CD14-positive monocyte (primary cell): Measurements from ENCODE around the gene SYNM. TPM values are rescaled to one million over a fixed set of nuclear protein-coding genes. Genes with fewer than 3 reads are reported as not detected.

Experiments used
- DNase-seq, 3 donors: peaks; one replicate each; pipeline ENCODE4 v3.0.0-alpha.2; 2011 to 2022
- H2AFZ ChIP-seq: 2 replicates; pipeline ENCODE4 v1.6.0; 2012; ENCODE audit warnings: mild to moderate bottlenecking, low read depth, low read length, inconsistent platforms; ENCODE audit not compliant: insufficient read depth, poor library complexity, severe bottlenecking
- H3K27ac ChIP-seq, 2 donors: 1 replicate in 1 of 2; 2 replicates in 1 of 2; pipeline ENCODE4 v1.5.1; 2012 to 2013; ENCODE audit warnings: low read length in 2 of 2, control low read depth in 1 of 2, inconsistent platforms in 1 of 2, low read depth in 1 of 2, mild to moderate bottlenecking in 1 of 2
- H3K27me3 ChIP-seq, 2 donors: one replicate each; pipeline versions ENCODE4 v1.6.0 to v1.6.1; 2011 to 2013; ENCODE audit warnings: low read length in 2 of 2; ENCODE audit not compliant: control insufficient read depth in 2 of 2, insufficient read depth in 2 of 2
- H3K36me3 ChIP-seq, 2 donors: replicated peaks in 1 of 2; 1 replicate in 1 of 2; 2 replicates in 1 of 2; pipeline versions ENCODE4 v1.5.1 to v1.6.1; 2012 to 2013; ENCODE audit warnings: low read length in 2 of 2, control low read depth in 1 of 2, inconsistent platforms in 1 of 2, mild to moderate bottlenecking in 1 of 2; ENCODE audit not compliant: insufficient read depth in 2 of 2, control insufficient read depth in 1 of 2
- H3K4me1 ChIP-seq, 2 donors: 1 replicate in 1 of 2; 2 replicates in 1 of 2; pipeline versions ENCODE4 v1.5.1 to v1.6.1; 2012 to 2013; ENCODE audit warnings: low read length in 2 of 2, control low read depth in 1 of 2, inconsistent platforms in 1 of 2, mild to moderate bottlenecking in 1 of 2, moderate library complexity in 1 of 2; ENCODE audit not compliant: insufficient read depth in 2 of 2, control insufficient read depth in 1 of 2
- H3K4me2 ChIP-seq: replicated peaks from 2 replicates; pipeline ENCODE3; 2012; ENCODE audit warnings: low read length, moderate library complexity, mild to moderate bottlenecking; ENCODE audit not compliant: poor library complexity, severe bottlenecking; ENCODE audit errors: extremely low read depth
- H3K4me3 ChIP-seq, 3 experiments: fragments of 200-600 bp in 1 of 3; sonication (generic) in 1 of 3; replicated peaks in 1 of 3; 1 replicate in 2 of 3; 2 replicates in 1 of 3; pipeline ENCODE4 v1.5.1; 2011 to 2013; ENCODE audit warnings: low read length in 3 of 3, mild to moderate bottlenecking in 3 of 3, control low read depth in 2 of 3, low read depth in 2 of 3, inconsistent platforms in 1 of 3, moderate library complexity in 1 of 3
- H3K79me2 ChIP-seq: 2 replicates; pipeline ENCODE4 v1.6.0; 2012; ENCODE audit warnings: mild to moderate bottlenecking, control low read depth, inconsistent platforms, low read length, moderate library complexity; ENCODE audit not compliant: insufficient read depth
- H3K9ac ChIP-seq: 2 replicates; pipeline ENCODE4 v1.6.0; 2017; ENCODE audit warnings: low read length, mild to moderate bottlenecking; ENCODE audit not compliant: insufficient read depth, poor library complexity, severe bottlenecking
- H3K9me3 ChIP-seq, 2 donors: replicated peaks in 1 of 2; 1 replicate in 1 of 2; 2 replicates in 1 of 2; pipeline versions ENCODE4 v1.5.1 to v1.6.1; 2012 to 2013; ENCODE audit warnings: low read length in 2 of 2, control low read depth in 1 of 2; ENCODE audit not compliant: control insufficient read depth in 1 of 2, insufficient read depth in 1 of 2
- H4K20me1 ChIP-seq: 2 replicates; pipeline ENCODE4 v1.6.0; 2012; ENCODE audit warnings: mild to moderate bottlenecking, low read length, control low read depth, moderate library complexity; ENCODE audit not compliant: insufficient read depth
- H3K27ac Mint-ChIP-seq, 7 donors: one replicate each; pipeline ENCODE4 v1.8.0; 2020; ENCODE audit warnings: mild to moderate bottlenecking in 7 of 7, mixed read lengths in 7 of 7, moderate library complexity in 6 of 7, inconsistent platforms in 2 of 7
- H3K27me3 Mint-ChIP-seq, 3 donors: one replicate each; pipeline ENCODE4 v1.8.0; 2021 to 2022; ENCODE audit warnings: low read depth in 3 of 3, mild to moderate bottlenecking in 3 of 3, mixed read lengths in 3 of 3, moderate library complexity in 3 of 3, inconsistent platforms in 1 of 3
- H3K36me3 Mint-ChIP-seq, 2 donors: one replicate each; pipeline ENCODE4 v1.8.0; 2020; ENCODE audit warnings: mixed read lengths in 2 of 2, inconsistent platforms in 1 of 2, mild to moderate bottlenecking in 1 of 2
- H3K4me1 Mint-ChIP-seq: one replicate; pipeline ENCODE4 v1.8.0; 2020; ENCODE audit warnings: mild to moderate bottlenecking, mixed read lengths
- H3K4me3 Mint-ChIP-seq, 2 donors: one replicate each; pipeline ENCODE4 v1.8.0; 2020; ENCODE audit warnings: mild to moderate bottlenecking in 2 of 2, mixed read lengths in 2 of 2, moderate library complexity in 1 of 2
- H3K9me3 Mint-ChIP-seq, 7 donors: one replicate each; pipeline ENCODE4 v1.8.0; 2020 to 2022; ENCODE audit warnings: mixed read lengths in 7 of 7, mild to moderate bottlenecking in 6 of 7, moderate library complexity in 6 of 7, inconsistent platforms in 2 of 7
- WGBS: methylation state at CpG from one replicate; pipeline ENCODE4 v1.1.5; 2013; ENCODE audit warnings: missing lambda C conversion rate; ENCODE audit not compliant: insufficient coverage; 5-methylcytosine and 5-hydroxymethylcytosine counted together
- intact Hi-C, 2 donors: fragments of 100-400 bp; cut with micrococcal nuclease; formaldehyde crosslinking; loops; one replicate each; pipeline versions ENCODE4 v1.15.0 to v1.15.1; 2023
- polyA plus RNA-seq, 3 donors: library from polyadenylated mRNA; depleted of rRNA in 1 of 3; unstranded in 2 of 3; stranded (reverse) in 1 of 3; fragments of 300-500 nt in 2 of 3; fragments of >200 nt in 1 of 3; fragmentation: Illumina TruSeq in 2 of 3; gene quantifications; 1 replicate in 2 of 3; 2 replicates in 1 of 3; pipeline ENCODE4 v1.2.3, GENCODE V29; 2012 to 2021
- TF ChIP-seq, protein P1 (sequence below): fragments of 200-600 bp; IDR thresholded peaks from one replicate; pipeline ENCODE4 v1.8.0; 2022; ENCODE audit warnings: antibody characterized with exemption, mild to moderate bottlenecking

SYNM gene
- polyA plus RNA-seq, 3 donors: 0.04 to 0.05 TPM; not detected in 1

DNA sequence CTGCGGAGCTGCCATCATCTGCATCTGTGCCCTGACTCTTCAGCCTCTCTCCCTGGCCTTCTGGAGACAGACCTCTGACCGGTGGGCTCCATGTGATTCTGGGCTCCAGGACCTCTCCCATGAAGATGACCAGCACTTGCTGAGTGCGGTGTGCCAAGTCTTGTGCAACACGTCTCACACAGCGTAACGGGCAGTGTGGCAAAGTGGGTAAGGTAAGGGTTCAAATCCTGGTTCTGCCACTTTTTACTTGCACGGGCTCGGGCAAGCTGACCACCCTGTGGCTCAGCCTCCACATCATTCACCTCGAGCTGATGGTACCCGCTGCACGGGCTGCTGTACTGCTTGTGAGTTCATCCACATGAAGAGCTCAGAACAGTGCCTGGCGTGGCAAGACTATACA, 6.5 kb upstream of the SYNM start:
- WGBS: 92% methylated on average over 11 of the region's 12 CpGs
- H3K27me3 ChIP-seq: peaks cover 7 to 44% of the 10 kb centered on the region in 2 donors
- intact Hi-C loops: no loop called here

DNA sequence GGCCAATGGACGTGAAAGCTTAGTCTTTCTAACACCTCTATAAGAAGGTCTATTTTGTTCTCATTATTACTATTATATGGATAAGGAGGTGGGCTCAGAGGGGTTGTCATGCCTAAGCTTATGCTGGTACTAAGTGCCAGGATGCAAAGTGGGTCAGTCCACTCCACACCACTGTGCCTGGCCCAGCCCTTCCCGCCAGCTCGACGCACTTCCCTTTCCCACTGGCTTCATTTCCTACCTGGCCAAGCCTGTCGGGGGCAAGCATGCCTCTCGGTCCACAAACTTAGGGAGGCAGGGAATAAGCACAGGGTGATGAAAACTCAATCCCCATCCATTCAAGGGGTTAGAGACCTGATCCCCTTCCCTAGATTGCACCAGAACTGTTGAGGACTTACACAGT, 5.9 kb upstream of the SYNM start:
- Mint-ChIP-seq H3K36me3 (no peaks in the 10 kb centered on the region), H3K27ac (peak overlapping the region in 1 of 7 donors; percentile 19), H3K9me3 (peaks cover 0 to 5% (median 2%) of the 10 kb centered on the region in 7 donors), H3K4me3 (no peak overlapping the region), H3K4me1 (peaks cover 13% of the 10 kb centered on the region), H3K27me3 (peaks cover 29 to 49% (median 47%) of the 10 kb centered on the region in 3 donors)
- Histone ChIP-seq H3K27ac (no peak overlapping the region), H3K27me3 (peaks cover 7 to 50% of the 10 kb centered on the region in 2 donors), H4K20me1 (no peaks in the 10 kb centered on the region), H3K4me2 (no peak overlapping the region), H3K4me1 (peaks cover 3 to 7% of the 10 kb centered on the region in 2 donors), H3K79me2 (no peaks in the 10 kb centered on the region), H3K36me3 (no peaks in the 10 kb centered on the region), H3K9me3 (no peaks in the 10 kb centered on the region), H3K9ac (no peak overlapping the region), H2AFZ (no peak overlapping the region), H3K4me3 (no peak overlapping the region)
- TF ChIP-seq, protein P1, sequence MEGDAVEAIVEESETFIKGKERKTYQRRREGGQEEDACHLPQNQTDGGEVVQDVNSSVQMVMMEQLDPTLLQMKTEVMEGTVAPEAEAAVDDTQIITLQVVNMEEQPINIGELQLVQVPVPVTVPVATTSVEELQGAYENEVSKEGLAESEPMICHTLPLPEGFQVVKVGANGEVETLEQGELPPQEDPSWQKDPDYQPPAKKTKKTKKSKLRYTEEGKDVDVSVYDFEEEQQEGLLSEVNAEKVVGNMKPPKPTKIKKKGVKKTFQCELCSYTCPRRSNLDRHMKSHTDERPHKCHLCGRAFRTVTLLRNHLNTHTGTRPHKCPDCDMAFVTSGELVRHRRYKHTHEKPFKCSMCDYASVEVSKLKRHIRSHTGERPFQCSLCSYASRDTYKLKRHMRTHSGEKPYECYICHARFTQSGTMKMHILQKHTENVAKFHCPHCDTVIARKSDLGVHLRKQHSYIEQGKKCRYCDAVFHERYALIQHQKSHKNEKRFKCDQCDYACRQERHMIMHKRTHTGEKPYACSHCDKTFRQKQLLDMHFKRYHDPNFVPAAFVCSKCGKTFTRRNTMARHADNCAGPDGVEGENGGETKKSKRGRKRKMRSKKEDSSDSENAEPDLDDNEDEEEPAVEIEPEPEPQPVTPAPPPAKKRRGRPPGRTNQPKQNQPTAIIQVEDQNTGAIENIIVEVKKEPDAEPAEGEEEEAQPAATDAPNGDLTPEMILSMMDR: no peak
- 45% methylated on average over 4 of the region's 6 CpGs for WGBS
- intact Hi-C loops: no loop called here
- DNase-seq: no peak

More for the DNA sequence above, 6.5 kb upstream of the SYNM start:
- no peak overlapping the region for H3K4me2 ChIP-seq
- H3K79me2 ChIP-seq: no peaks in the 10 kb centered on the region
- H3K9ac ChIP-seq: no peak overlapping the region
- TF ChIP-seq, protein P1: no peak
- H3K4me1 Mint-ChIP-seq: peaks cover 13% of the 10 kb centered on the region
- peaks cover 3 to 7% of the 10 kb centered on the region in 2 donors for H3K4me1 ChIP-seq
- no peaks in the 10 kb centered on the region for H3K36me3 ChIP-seq
- no peak overlapping the region for H3K4me3 ChIP-seq
- peaks cover 0 to 5% (median 2%) of the 10 kb centered on the region in 7 donors for H3K9me3 Mint-ChIP-seq
- peaks cover 26 to 44% (median 44%) of the 10 kb centered on the region in 3 donors for H3K27me3 Mint-ChIP-seq
- H2AFZ ChIP-seq: no peak overlapping the region
- H4K20me1 ChIP-seq: no peaks in the 10 kb centered on the region
- H3K27ac Mint-ChIP-seq: no peak overlapping the region
- H3K4me3 Mint-ChIP-seq: no peak overlapping the region
- no peak overlapping the region for H3K27ac ChIP-seq
- DNase-seq: no peak
- H3K36me3 Mint-ChIP-seq: no peaks in the 10 kb centered on the region
- no peaks in the 10 kb centered on the region for H3K9me3 ChIP-seq
